HG02763 (cell line): ENCODE measurements around the gene GNAI1.
"Not testable (repeated sequence)": the region's sequence is repeated elsewhere in the genome, so short reads cannot be mapped to it uniquely, and the experiment has no call there.

Experiments used
- ATAC-seq: cut with Tn5 transposase; IDR thresholded peaks from one replicate; pipeline ENCODE4 v1.9.1; 2021; ENCODE audit warnings: mild to moderate bottlenecking, moderate library complexity; ENCODE audit not compliant: unreplicated experiment

GNAI1 gene

GRCh38 chr7:80154656-80155333, 20.2 kb downstream of the GNAI1 start:
- no peak for ATAC-seq

DNA sequence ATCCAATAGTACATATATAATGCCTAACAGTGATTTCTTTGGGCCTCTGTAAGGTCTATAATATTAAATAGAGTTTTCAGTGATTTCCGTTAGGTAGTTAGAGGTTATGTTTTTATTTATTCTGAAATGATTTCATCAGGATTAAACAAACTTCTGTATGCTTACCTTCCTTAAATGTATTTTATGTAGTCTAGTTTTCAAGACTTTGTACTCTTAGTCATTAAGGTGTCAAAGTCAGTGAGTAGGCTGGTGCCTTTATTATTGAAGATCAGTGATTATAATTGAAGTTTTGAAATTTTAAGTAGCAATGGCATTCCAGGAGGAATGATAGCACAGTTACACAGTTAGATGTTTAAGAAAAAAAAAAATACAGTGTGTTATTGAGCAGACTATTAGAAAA, 20.7 kb downstream of the GNAI1 start:
- ATAC-seq: no peak

- ATAC-seq: not testable (repeated sequence)
These were observed 23.1 kb downstream of the GNAI1 start for GRCh38 chr7:80157770-80158169.

DNA sequence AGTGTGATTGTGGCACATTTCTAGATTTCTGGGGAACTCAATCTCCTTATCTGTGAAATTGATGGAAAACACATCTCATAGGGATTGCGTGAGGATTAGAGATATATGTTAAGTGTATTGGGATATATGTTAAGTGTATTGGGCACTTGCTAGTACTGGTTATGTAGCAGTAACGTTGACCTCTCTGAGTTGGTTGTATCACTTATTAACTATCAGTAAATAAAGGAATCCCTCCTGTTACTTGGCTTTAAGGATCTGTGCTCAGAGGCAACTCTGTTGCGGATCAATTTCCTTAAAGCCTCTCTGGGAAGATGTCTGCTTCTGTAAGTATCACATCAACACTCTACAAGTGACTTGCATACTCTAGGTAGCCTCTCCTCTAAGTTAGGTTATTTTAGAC, 25.2 kb downstream of the GNAI1 start:
- no peak for ATAC-seq

- no peak for ATAC-seq
These were observed 26.8 kb downstream of the GNAI1 start for GRCh38 chr7:80161466-80161865.

DNA sequence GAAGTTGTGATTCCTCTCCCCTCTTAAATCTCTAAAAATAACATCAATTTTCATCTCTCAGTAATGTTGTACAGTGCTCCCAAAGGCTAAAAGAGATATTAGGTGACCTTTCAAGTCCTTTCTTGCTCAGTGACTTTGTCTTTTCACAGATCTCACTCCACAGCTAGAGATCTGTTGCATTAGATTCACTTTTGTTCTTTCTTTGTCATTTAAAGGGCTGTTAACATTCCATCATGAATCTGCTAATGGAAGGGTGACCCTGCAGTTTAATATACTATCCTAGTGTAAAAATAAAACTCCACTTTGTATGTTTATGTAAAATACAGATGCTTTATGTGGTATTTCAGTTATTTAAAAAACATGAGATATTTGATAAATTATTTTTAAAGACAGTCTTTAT, 30.5 kb downstream of the GNAI1 start:
- ATAC-seq: no peak

DNA sequence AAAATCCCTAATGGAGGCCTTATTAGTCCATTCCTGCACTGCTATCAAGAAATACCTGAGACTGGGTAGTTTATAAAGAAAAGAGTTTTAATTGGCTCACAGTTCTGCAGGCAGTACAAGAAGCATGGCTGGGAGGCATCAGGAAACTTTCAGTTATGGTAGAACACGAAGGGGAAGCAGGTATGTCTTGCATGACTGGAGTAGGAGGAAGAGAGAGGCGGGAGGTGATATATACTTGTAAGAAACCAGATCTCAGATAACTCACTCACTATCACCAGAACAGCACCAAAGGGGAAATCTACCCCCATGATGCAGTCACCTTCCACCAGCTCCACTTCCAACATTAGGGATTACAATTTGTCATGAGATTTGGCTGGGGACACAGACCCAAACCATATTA, 35.8 kb downstream of the GNAI1 start:
- no peak for ATAC-seq

DNA sequence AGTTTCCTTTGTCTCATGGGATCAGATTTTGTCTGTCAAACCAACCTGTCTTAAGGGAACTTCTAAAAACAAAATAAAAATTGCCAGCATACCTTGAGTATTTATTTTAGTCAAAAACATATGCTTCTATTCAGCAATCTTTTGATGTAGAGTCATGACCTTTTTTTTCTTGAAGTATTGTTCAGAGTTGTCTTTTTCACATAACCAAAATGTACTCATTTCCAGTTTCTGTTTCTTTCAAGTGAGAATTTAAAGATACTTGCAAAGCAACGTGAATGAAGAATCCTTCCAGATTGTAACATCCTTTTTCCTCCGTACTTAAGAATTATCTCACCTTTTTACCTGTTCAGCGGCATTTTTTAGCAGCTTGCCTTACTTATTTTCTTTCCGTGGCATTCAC, 37.8 kb downstream of the GNAI1 start:
- no peak for ATAC-seq

DNA sequence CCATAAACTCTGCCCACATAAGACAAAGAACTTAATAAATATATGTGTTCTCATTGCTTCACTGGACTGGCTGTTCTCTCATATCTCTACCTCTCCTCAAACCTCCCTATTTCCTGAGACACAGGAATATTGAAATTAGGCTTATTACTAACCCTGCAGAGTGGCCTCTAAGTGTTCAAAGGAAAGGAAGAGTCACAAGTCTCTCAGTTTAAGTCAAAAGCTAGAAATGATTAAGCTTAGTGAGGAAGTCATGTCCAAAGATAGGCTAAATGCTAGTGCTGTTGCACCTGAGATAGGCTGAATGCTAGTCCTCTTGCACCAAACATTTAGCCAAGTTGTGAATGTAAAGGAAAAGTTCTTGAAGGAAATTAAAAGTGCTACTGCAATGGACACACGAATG, 41.1 kb downstream of the GNAI1 start:
- ATAC-seq: no peak

- ATAC-seq: no peak
These were observed 46.8 kb downstream of the GNAI1 start for GRCh38 chr7:80181411-80181810.

DNA sequence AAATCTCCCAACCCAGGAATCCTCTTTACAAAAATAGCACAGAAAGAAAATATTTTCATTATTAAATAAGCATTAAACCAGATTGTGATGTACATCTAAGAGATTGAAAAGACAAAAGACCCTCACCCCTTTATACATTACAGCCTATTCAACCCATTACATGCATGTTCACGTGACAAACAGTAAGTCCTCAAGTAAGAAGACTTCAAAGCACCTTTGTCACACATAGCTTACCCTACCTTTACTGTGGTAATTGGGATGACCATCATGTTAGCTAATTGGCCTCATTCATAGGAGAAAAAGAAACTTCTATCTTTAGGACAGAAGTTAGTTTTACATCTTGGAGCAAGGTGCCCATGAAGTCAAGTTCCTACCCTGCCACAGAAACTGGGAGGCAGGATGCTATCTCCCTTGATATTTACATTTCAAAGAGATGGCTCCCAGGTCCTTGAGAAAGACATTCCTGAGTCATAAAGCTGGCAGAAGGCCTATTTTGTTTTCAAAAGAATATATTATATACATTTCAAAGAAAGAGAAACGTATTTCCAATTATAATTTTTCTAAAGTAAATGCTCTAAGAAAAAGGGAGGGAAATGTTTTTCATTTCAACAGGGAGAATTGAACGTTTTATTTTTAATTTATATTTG, 48.1 kb downstream of the GNAI1 start:
- ATAC-seq: no peak

DNA sequence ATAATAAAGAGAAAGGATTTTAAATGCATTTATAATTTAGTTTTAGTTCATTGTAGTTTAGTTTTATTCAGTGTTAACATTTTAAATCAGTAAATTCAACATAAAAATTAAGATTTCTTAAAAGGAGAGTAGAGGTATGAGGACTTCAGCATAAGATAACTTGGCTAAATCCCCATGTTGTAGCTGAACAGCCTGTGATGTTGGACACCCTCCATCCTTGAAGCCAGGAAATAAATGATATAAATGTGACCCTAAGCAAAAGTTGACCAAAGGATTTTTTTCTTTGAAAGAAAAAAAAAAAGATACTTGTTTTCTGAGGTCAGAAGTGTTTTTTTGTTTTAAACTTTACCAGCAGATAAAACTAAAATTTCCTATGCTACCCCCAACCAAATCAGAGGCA, 48.7 kb downstream of the GNAI1 start:
- no peak for ATAC-seq

DNA sequence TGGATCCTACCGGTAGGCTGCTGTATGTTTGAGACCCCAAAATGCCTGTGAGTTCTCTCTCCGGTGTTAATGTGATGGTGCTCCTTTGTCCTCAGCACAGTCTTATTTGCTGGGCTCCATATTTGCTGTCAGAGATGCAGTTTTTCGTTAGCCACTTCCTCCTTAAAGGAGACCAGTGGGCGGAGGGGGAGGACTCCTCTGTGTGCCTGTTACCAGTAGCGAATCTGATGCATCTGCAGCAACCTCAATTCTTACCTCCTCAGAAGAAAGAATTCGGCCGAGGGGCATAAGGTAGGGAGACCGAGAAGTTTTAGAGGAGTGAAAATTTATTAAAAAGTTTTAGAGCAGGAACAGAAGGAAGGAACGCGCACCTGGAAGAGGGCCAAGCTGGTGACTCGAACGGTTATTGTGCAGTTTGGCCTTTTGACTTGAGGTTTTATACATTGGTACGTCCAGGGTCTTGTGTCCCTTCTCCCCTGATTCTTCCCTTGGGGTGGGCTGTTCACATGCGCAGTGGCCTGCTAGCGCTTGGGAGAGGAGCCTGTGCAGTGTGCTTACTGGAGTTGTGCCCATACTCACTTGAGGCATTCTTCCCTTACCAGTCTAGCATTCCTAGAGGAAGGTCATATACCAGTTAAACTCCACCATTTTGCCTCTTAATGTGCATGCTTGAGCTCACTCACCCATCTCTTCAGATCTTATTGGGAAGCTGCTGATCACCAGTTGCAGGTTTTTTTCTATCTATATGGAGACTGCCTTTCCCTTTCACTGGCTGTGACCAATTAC, 49.5 kb downstream of the GNAI1 start:
- no peak for ATAC-seq

- ATAC-seq: no peak
These were observed 50.1 kb downstream of the GNAI1 start for GRCh38 chr7:80184693-80185092.

- no peak for ATAC-seq
These were observed 50.9 kb downstream of the GNAI1 start for GRCh38 chr7:80185571-80185970.

- ATAC-seq: no peak
These were observed 52.1 kb downstream of the GNAI1 start for GRCh38 chr7:80186721-80187120.

GRCh38 chr7:80187279-80187678, 52.6 kb downstream of the GNAI1 start:
- no peak for ATAC-seq

- ATAC-seq: no peak
These were observed 53.1 kb downstream of the GNAI1 start for GRCh38 chr7:80187727-80188126.

DNA sequence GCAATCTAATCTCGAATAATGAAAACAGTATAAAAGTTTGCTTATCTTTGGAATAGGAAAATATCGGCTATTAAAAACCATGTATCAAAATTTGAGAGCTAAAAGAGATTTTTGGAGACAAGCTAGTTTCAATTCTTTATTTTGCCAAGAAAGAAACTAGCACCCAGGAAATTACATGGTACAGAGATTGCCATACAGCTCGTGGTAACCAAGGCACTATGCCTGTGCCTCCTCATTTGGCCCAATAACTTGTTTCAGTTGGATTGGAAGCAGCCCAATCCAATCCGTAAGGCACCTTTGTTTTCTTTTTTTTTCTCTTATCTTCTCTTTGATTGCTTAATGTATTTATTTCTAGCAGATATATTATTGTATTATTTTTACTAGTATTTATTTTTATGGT, 55.0 kb downstream of the GNAI1 start:
- ATAC-seq: no peak

- no peak for ATAC-seq
These were observed 63.0 kb downstream of the GNAI1 start for GRCh38 chr7:80197627-80198026.

DNA sequence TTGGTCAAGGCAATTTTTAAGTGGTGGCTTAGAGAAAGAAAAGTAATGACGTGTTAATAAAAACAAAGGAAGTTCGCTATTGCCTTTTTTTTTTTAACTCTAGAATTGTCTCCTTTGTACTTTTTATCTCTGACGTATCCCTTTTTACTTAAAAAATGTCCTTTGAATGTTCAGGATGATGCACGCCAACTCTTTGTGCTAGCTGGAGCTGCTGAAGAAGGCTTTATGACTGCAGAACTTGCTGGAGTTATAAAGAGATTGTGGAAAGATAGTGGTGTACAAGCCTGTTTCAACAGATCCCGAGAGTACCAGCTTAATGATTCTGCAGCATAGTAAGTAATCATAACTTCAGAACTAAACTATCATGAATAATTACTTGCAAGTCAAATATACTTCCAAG, 64.4 kb downstream of the GNAI1 start:
- ATAC-seq: no peak

GRCh38 chr7:80204454-80204853, 69.8 kb downstream of the GNAI1 start:
- no peak for ATAC-seq
